HepG2 (cell line): ENCODE results near the gene NSFL1C. TPM values are rescaled to one million over a fixed set of nuclear protein-coding genes. Genes with fewer than 3 reads are reported as not detected.
"Not testable (repeated sequence)": the region's sequence is repeated elsewhere in the genome, so short reads cannot be mapped to it uniquely, and the experiment has no call there.

Source experiments
- ATAC-seq: fragments of 200-7000 bp; cut with Tn5 transposase; 3 replicates; pipeline ENCODE4 v1.9.1; 2020; ENCODE audit warnings: mild to moderate bottlenecking, moderate library complexity
- BruUV-seq: library from RNA; stranded (reverse); fragments of 400-500 nt; replicated peaks from 2 replicates; lab custom pipeline; 2021; lab: Mats Ljungman, UMichigan
- CTCF ChIA-PET: fragments of 300-600 bp; formaldehyde crosslinking; extraction: SDS; loops from one replicate; lab custom pipeline; 2021; ENCODE audit warnings: low total read pairs, inconsistent platforms, low intra/inter-chr PET ratio; lab: Yijun Ruan, JAX
- POLR2A ChIA-PET: fragments of 350-600 bp; sonication (Branson Sonifier 250); formaldehyde crosslinking; loops from one replicate; lab custom pipeline; 2020; ENCODE audit warnings: antibody characterized with exemption, inconsistent platforms; lab: Yijun Ruan, JAX
- DNase-seq: peaks from one replicate; pipeline ENCODE4 v3.0.0-alpha.2; 2015; ENCODE audit warnings: low spot score
- FAIRE-seq: peaks from 3 replicates; lab custom pipeline; 2011; peaks lifted over from hg19 to GRCh38; lab: Jason Lieb, UNC
- H2AFZ ChIP-seq: one replicate; pipeline ENCODE4 v1.6.1; 2011; ENCODE audit warnings: low read length, inconsistent platforms
- H3K27ac ChIP-seq: fragments of 300-600 bp; 3 replicates; pipeline ENCODE4 v1.8.0; 2011; ENCODE audit warnings: mixed run types, mild to moderate bottlenecking, mixed read lengths, low read length, inconsistent platforms; ENCODE audit not compliant: insufficient read depth; ENCODE audit errors: extremely low read length
- H3K27me3 ChIP-seq, 2 experiments: fragments of 200-600 bp in 1 of 2; 2 replicates in 1 of 2; 3 replicates in 1 of 2; pipeline versions ENCODE4 v1.6.0 to v1.8.0; 2011; ENCODE audit warnings: low read length in 2 of 2, mild to moderate bottlenecking in 2 of 2, moderate library complexity in 2 of 2, inconsistent platforms in 1 of 2; ENCODE audit not compliant: insufficient read depth in 2 of 2, control insufficient read depth in 1 of 2
- H3K36me3 ChIP-seq, 2 experiments: fragments of 200-600 bp in 1 of 2; replicated peaks in 1 of 2; 2 replicates in 1 of 2; 3 replicates in 1 of 2; pipeline versions ENCODE4 v1.5.1 to v1.8.0; 2011; ENCODE audit warnings: low read length in 2 of 2, inconsistent platforms in 1 of 2; ENCODE audit not compliant: insufficient read depth in 2 of 2, control insufficient read depth in 1 of 2
- H3K4me1 ChIP-seq: 2 replicates; pipeline ENCODE4 v1.5.1; 2012; ENCODE audit warnings: low read length, inconsistent platforms; ENCODE audit not compliant: insufficient read depth
- H3K4me2 ChIP-seq: 2 replicates; pipeline ENCODE4 v1.6.0; 2011; ENCODE audit warnings: low read depth, low read length, inconsistent platforms
- H3K4me3 ChIP-seq, 3 experiments: fragments of 200-600 bp in 1 of 3; sonication (generic), shearing (Covaris generic) in 1 of 3; replicated peaks in 1 of 3; 2 replicates each; pipeline ENCODE4 v1.5.1; 2011 to 2016; ENCODE audit warnings: low read length in 3 of 3, inconsistent platforms in 2 of 3, low read depth in 2 of 3, mild to moderate bottlenecking in 2 of 3, control low read depth in 1 of 3, mixed read lengths in 1 of 3; ENCODE audit not compliant: insufficient read depth in 1 of 3
- H3K79me2 ChIP-seq: one replicate; pipeline ENCODE4 v1.6.1; 2011; ENCODE audit warnings: low read length, inconsistent platforms; ENCODE audit not compliant: insufficient read depth
- H3K9ac ChIP-seq: 2 replicates; pipeline ENCODE4 v1.6.0; 2011; ENCODE audit warnings: mild to moderate bottlenecking, low read depth, low read length, inconsistent platforms; ENCODE audit not compliant: insufficient read depth
- H3K9me3 ChIP-seq: 2 replicates; pipeline ENCODE4 v1.5.1; 2012; ENCODE audit warnings: mild to moderate bottlenecking, low read length
- H4K20me1 ChIP-seq: 2 replicates; pipeline ENCODE4 v1.6.0; 2011; ENCODE audit warnings: inconsistent platforms, mild to moderate bottlenecking, low read length, moderate library complexity; ENCODE audit not compliant: insufficient read depth
- CREM ChIP-seq, 2 experiments: sonication (generic) in 1 of 2; formaldehyde crosslinking in 1 of 2; IDR thresholded peaks; 2 replicates each; pipeline versions ENCODE4 v1.4.0 to v1.6.1; 2016 to 2020; ENCODE audit warnings: antibody characterized with exemption in 1 of 2, mild to moderate bottlenecking in 1 of 2, missing genetic modification reagents in 1 of 2
- CTCF ChIP-seq: sonication (generic); formaldehyde crosslinking; IDR thresholded peaks from 2 replicates; pipeline ENCODE4 v1.5.0; 2020; ENCODE audit warnings: mild to moderate bottlenecking, missing genetic modification reagents, moderate library complexity
- FOSL2 ChIP-seq: sonication (generic); formaldehyde crosslinking; IDR thresholded peaks from 2 replicates; pipeline ENCODE4 v1.4.0; 2020; ENCODE audit warnings: missing genetic modification reagents
- FOXP1 ChIP-seq, 2 experiments: fragments of 450-650 bp in 1 of 2; IDR thresholded peaks; 2 replicates each; pipeline ENCODE4 v1.6.1; 2017 to 2018; ENCODE audit warnings: antibody characterized with exemption in 1 of 2
- FOXP4 ChIP-seq: sonication (generic); formaldehyde crosslinking; IDR thresholded peaks from 2 replicates; pipeline ENCODE4 v1.4.0; 2020; ENCODE audit warnings: missing genetic modification reagents
- MIXL1 ChIP-seq: IDR thresholded peaks from 2 replicates; pipeline ENCODE4 v1.6.1; 2016
- NR2C2 ChIP-seq: sonication (generic); formaldehyde crosslinking; IDR thresholded peaks from 2 replicates; pipeline ENCODE4 v1.4.0; 2020; ENCODE audit warnings: missing genetic modification reagents, mild to moderate bottlenecking, moderate library complexity, borderline replicate concordance
- SMAD9 ChIP-seq: sonication (generic); formaldehyde crosslinking; IDR thresholded peaks from 2 replicates; pipeline ENCODE4 v1.5.1; 2020; ENCODE audit warnings: mild to moderate bottlenecking, missing genetic modification reagents
- SMC3 ChIP-seq: IDR thresholded peaks from 2 replicates; pipeline ENCODE4 v1.6.1; 2011; ENCODE audit warnings: low read length, improper control_type of control experiment
- STAG1 ChIP-seq: sonication (generic); formaldehyde crosslinking; IDR thresholded peaks from 2 replicates; pipeline ENCODE4 v1.4.0; 2020; ENCODE audit warnings: missing genetic modification reagents
- TGIF2 ChIP-seq: IDR thresholded peaks from 2 replicates; pipeline ENCODE4 v1.6.1; 2016; ENCODE audit warnings: control low read depth, missing compliant biosample characterization
- ZNF510 ChIP-seq: sonication (generic); formaldehyde crosslinking; IDR thresholded peaks from 2 replicates; pipeline ENCODE4 v1.4.0; 2020; ENCODE audit warnings: low read depth, mild to moderate bottlenecking, missing genetic modification reagents
- ZNF766 ChIP-seq: sonication (generic); formaldehyde crosslinking; IDR thresholded peaks from 2 replicates; pipeline ENCODE4 v1.5.0; 2020; ENCODE audit warnings: missing genetic modification reagents, borderline replicate concordance
- WGBS: methylation state at CpG from one replicate; pipeline ENCODE4 v1.1.6; 2017; ENCODE audit warnings: low lambda C conversion rate; 5-methylcytosine and 5-hydroxymethylcytosine counted together
- in situ Hi-C: cut with HindIII; loops from 2 replicates; pipeline ENCODE4 v1.10.0; 2017; ENCODE audit warnings: low pct_unique_long_range_greater_than_20kb; ENCODE audit not compliant: extremely low pct_ligation_motif_present
- intact Hi-C: fragments of 100-400 bp; cut with micrococcal nuclease; formaldehyde crosslinking; loops from one replicate; pipeline ENCODE4 v1.10.0; 2022; ENCODE audit not compliant: unreplicated experiment
- polyA plus RNA-seq, 8 experiments: library from polyadenylated mRNA; depleted of rRNA in 3 of 8; stranded (reverse) in 7 of 8; unstranded in 1 of 8; fragments of >200 nt; fragmentation: Illumina TruSeq in 4 of 8; extraction: Trizol in 4 of 8; gene quantifications; 2 replicates each; pipeline versions ENCODE4 v1.2.1 to v1.2.3, GENCODE V29; 2011 to 2016; ENCODE audit warnings: low read depth in 4 of 8, missing spikeins in 1 of 8, mixed read lengths in 1 of 8; ENCODE audit not compliant: insufficient read depth in 1 of 8
- total RNA-seq, 5 experiments: library from RNA; depleted of rRNA; stranded (reverse); fragments of >200 nt; fragmentation: Illumina TruSeq; extraction: Trizol; gene quantifications; 2 replicates each; pipeline ENCODE4 v1.2.3, GENCODE V29; 2016; ENCODE audit warnings: low read depth in 1 of 5

The NSFL1C gene
- total and polyA plus RNA-seq, 2 of the 13 experiments (the other 11 are each of a cell fraction or from before 2014, with no cell fraction given), result 22.9 to 62.7 TPM

- not testable (repeated sequence) for TF ChIP-seq FOXP1 (IDR thresholded peaks at IDR 0.05); CREM (CRISPR knock-in tag; IDR thresholded peaks at IDR 0.05)
- TF ChIP-seq FOXP1 (CRISPR knock-in tag; IDR thresholded peaks at IDR 0.05) (peak; percentile 40; the same call in 1 of the 2 replicates), NR2C2 (peak; percentile 29; the same call in 1 of the 2 replicates), ZNF510 (CRISPR knock-in tag) (0 out of 2 replicates have a peak, but pooled peaks have one; percentile 45), FOXP4 (CRISPR knock-in tag) (peak; percentile 57), FOSL2 (CRISPR knock-in tag) (peak; percentile 58), MIXL1 (peak; percentile 61), CREM (IDR thresholded peaks at IDR 0.05) (peak; percentile 16; the same call in 1 of the 2 replicates)
These were observed 66.8 kb downstream of the NSFL1C start (continued) for GRCh38 chr20:1399678-1400366.

- not testable (repeated sequence) for ATAC-seq, H3K27ac ChIP-seq
These were observed 68.5 kb downstream of the NSFL1C start for GRCh38 chr20:1398185-1398584.

More at GRCh38 chr20:1398185-1398584, 68.5 kb downstream of the NSFL1C start:
- CTCF ChIA-PET, result interaction anchor here (1.5 to 1.8 kb wide), 2 partner anchors 42 to 85 kb away, joined by 3 to 18 read pairs; no protein-coding TSS in a partner anchor
- H3K9ac ChIP-seq, H3K36me3 ChIP-seq, FAIRE-seq, H3K4me2 ChIP-seq, H3K79me2 ChIP-seq, BruUV-seq, DNase-seq, H2AFZ ChIP-seq, in situ Hi-C loops, H4K20me1 ChIP-seq, POLR2A ChIA-PET, H3K4me3 ChIP-seq, H3K9me3 ChIP-seq: not testable (repeated sequence)
- WGBS, result 9% methylated on average over 7 of the region's 7 CpGs
- intact Hi-C loops, result loop anchor here (2.0 to 10.0 kb wide), 2 partner anchors 81 to 283 kb away; partner anchors contain the start of gene PSMF1
- TF ChIP-seq SMAD9 (CRISPR knock-in tag), result 0 out of 2 replicates have a peak, but pooled peaks have one; percentile 38
- TF ChIP-seq STAG1 (CRISPR knock-in tag), result peak; percentile 60
- TF ChIP-seq ZNF766 (CRISPR knock-in tag), result 0 out of 2 replicates have a peak, but pooled peaks have one; percentile 18
- peak; percentile 64 for TF ChIP-seq CTCF (CRISPR knock-in tag)
- TF ChIP-seq SMC3, result peak; percentile 29; the same call in 1 of the 2 replicates
- 0 out of 2 replicates have a peak, but pooled peaks have one; percentile 5 for TF ChIP-seq TGIF2 (CRISPR knock-in tag)
- Histone ChIP-seq H3K4me1 (peaks cover 57% of the 10 kb centered on the region), H3K27me3 (peaks cover 0 to 28% of the 10 kb centered on the region in 2 experiments; a peak in 2 of 5 replicates)
